Measurements from ENCODE around the gene CFAP74. TPM values are rescaled to one million over a fixed set of nuclear protein-coding genes. Genes with fewer than 3 reads are reported as not detected.
A peak's percentile ranks its signal among the peaks of the same experiment; 100 is the strongest.

The CFAP74 gene
- total and polyA plus RNA-seq, 2 of the 13 experiments (the other 11 are each of a cell fraction or from before 2014, with no cell fraction given), result 0.27 to 0.62 TPM

GRCh38 chr1:1959840-1960479 lies 43.6 kb downstream of the CFAP74 start (continued):
- TF ChIP-seq GZF1 (CRISPR knock-in tag; IDR thresholded peaks at IDR 0.05) (peak; percentile 83), ZSCAN29 (CRISPR knock-in tag; conservative IDR thresholded peaks at IDR 0.05) (peak; percentile 74; the same call in 1 of the 2 replicates), ZNF850 (CRISPR knock-in tag; conservative IDR thresholded peaks at IDR 0.05) (no peak), REST (IDR thresholded peaks at IDR 0.05; ENCODE audit: borderline replicate concordance in 1 of 2, low read depth in 1 of 2, low read length in 2 of 2) (peak in 1 of 2 experiments; percentile 12; a peak in 1 of 4 replicates), ZNF235 (CRISPR knock-in tag; IDR thresholded peaks at IDR 0.05; ENCODE audit: borderline replicate concordance) (0 out of 2 replicates have a peak, but pooled peaks have one; percentile 22), ZNF20 (CRISPR knock-in tag; IDR thresholded peaks at IDR 0.05) (no peak), SAP130 (CRISPR knock-in tag; IDR thresholded peaks at IDR 0.05; ENCODE audit: low read depth) (peak; percentile 91), ZNF605 (CRISPR knock-in tag; IDR thresholded peaks at IDR 0.05) (peak; percentile 85), SATB2 (CRISPR knock-in tag; IDR thresholded peaks at IDR 0.05) (no peak), TFAP4 (IDR thresholded peaks at IDR 0.05; ENCODE audit: borderline replicate concordance, low read depth) (peak; percentile 74; the same call in 1 of the 2 replicates), DBP (CRISPR knock-in tag; IDR thresholded peaks at IDR 0.05; ENCODE audit: not compliant biosample characterization) (no peak), AHDC1 (CRISPR knock-in tag; IDR thresholded peaks at IDR 0.05; ENCODE audit: borderline replicate concordance) (peak; percentile 75; the same call in 1 of the 2 replicates), SIN3A (IDR thresholded peaks at IDR 0.05; ENCODE audit: borderline replicate concordance, low read depth, low read length) (0 out of 2 replicates have a peak, but pooled peaks have one; percentile 44), ZNF790 (CRISPR knock-in tag; IDR thresholded peaks at IDR 0.05; ENCODE audit: borderline replicate concordance) (no peak), BCL6 (CRISPR knock-in tag; IDR thresholded peaks at IDR 0.05) (no peak), ZFP41 (CRISPR knock-in tag; IDR thresholded peaks at IDR 0.05; ENCODE audit: borderline replicate concordance) (no peak), RARG (CRISPR knock-in tag; IDR thresholded peaks at IDR 0.05; ENCODE audit: low read depth) (no peak), ZNF460 (CRISPR knock-in tag; IDR thresholded peaks at IDR 0.05; ENCODE audit: borderline replicate concordance) (peak; percentile 16; the same call in 1 of the 2 replicates)

Data from HepG2 (cell line).